GM21526 (cell line): ENCODE measurements around the gene GPC3.
"Not testable (repeated sequence)": the region's sequence is repeated elsewhere in the genome, so short reads cannot be mapped to it uniquely, and the experiment has no call there.

Experiments
- ATAC-seq: cut with Tn5 transposase; IDR thresholded peaks from one replicate; pipeline ENCODE4 v1.9.1; 2021; ENCODE audit warnings: moderate library complexity; ENCODE audit not compliant: unreplicated experiment, low FRiP score

Gene GPC3

DNA sequence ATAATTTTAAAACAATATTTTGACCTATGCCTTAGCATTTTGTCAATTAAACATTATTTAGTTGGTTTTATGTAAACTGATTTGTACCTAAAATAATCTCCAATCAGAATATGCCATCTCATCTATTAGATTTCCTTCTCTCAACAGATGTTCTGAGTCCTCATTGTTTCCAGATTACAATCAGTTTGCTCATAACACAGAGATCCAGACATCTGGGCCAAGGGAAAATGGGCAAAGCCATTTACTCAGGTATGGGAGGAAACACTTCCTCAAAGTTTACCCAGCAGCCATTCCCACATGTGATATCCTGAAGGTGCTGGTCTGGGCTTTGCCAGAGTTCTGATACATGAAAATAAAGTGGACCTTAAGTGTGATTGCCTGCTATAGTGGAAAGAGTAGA, 352.2 kb downstream of the GPC3 start:
- ATAC-seq: no peak

- ATAC-seq: no peak
Measured at GRCh38 chrX:133630362-133630761, 355.0 kb downstream of the GPC3 start.

- no peak for ATAC-seq
Measured at GRCh38 chrX:133627673-133628072, 357.7 kb downstream of the GPC3 start.

DNA sequence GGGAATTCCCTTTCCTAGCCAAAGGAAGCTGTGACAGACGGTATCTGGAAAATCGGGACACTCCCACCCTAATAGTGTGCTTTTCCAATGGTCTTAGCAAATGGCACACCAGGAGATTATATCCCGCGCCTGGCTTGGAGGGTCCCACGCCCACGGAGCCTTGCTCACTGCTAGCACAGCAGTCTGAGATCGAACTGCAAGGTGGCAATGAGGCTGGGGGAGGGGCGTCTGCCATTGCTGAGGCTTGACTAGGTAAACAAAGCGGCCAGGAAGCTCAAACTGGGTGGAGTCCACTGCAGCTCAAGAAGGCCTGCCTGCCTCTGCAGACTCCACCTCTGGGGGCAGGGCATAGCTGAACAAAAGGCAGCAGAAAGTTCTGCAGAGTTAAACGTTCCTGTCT, 364.0 kb downstream of the GPC3 start:
- ATAC-seq: not testable (repeated sequence)

DNA sequence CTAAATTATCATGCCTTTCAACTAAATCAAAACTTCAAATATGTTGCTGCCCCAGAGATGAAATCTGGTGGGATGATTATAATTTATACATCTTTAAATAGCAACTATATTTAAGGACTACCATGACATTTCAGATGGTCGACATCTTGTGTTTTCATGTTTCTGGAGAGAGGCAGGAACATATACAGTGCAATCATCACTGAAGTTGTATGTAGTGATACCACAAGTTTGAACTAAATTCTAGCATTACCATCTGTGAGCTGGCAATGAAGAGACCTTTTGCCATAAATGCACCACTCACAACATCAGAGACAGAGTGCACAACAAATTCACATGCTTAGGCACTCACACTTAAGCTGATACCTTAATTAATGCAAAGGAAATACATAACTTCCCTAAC, 373.7 kb downstream of the GPC3 start:
- ATAC-seq: no peak

- no peak for ATAC-seq
Measured at GRCh38 chrX:133610056-133610455, 375.3 kb downstream of the GPC3 start.

DNA sequence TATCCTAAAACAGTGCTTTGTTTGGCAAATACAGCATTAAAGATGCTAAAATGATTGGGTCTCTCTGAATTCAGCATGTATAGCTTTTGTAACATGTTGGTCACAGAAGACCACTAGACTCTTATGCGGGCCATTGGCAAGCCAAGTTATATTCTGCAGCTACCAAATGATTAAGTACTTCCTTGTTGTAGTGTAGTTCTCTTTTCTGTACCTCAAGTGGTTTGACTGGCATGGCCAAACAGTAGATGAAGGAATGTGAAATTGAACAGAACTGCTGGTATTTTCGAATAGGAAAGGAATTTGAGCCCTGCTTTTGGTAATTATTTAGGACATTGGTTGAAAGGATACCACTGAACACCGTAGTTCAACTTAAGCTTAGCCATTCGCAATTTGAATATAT, 376.2 kb downstream of the GPC3 start:
- no peak for ATAC-seq

DNA sequence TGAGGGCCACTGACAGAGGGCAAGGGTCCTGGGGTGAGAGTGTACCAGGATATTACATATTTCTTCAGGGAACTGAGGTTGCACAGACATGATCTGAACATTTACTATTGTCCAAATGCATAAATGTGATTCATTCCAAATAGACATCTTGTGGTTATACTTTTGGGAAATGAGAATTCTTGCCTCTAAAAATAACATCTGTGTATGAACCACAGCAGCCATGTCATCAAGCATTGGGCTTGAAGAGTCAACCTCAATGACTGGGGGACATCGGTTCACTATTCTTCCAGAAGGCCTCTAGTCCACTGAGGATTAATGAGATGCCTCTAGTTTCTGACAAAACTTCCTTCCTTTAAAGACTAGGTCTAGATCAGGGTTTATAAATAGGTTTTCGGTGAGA, 377.0 kb downstream of the GPC3 start:
- ATAC-seq: no peak

- ATAC-seq: no peak
Measured at GRCh38 chrX:133607419-133608348, 377.7 kb downstream of the GPC3 start.

DNA sequence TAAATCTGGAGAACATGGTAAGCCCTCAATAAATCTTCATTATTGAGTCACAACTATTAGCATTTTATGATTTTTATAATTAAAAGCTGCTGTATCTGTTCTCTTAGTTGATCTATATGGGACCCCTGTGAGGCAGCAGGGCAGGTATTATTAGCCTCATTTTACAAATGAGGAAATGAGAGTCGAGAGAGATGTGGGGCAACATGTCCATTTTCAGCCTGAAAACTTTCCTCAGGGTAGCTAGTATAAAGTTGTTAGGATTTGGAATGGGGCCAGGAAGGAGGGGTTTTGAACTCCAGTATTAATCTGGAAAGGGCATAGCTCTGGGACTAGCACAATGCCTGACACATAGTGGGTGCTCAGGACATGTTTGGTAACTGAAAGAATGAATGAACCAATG, 378.4 kb downstream of the GPC3 start:
- ATAC-seq: no peak

DNA sequence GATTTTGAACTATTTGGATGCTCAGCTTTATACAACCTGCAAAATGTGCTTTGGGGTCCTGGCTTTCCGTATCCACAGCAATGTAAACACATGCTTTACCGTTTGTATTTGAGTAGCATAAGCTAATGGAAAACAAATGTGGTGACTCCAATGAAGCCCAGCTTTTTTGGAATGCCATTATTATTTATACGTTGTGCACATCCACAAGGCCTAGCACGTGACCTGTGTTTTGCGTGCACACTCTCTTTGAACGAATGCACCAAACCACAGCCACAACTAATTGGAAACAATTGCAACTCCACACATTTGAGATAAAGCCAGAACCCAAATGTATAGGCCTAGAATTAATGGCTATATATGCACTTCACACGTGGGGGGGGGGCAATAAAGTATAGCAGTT, 380.6 kb downstream of the GPC3 start:
- no peak for ATAC-seq

DNA sequence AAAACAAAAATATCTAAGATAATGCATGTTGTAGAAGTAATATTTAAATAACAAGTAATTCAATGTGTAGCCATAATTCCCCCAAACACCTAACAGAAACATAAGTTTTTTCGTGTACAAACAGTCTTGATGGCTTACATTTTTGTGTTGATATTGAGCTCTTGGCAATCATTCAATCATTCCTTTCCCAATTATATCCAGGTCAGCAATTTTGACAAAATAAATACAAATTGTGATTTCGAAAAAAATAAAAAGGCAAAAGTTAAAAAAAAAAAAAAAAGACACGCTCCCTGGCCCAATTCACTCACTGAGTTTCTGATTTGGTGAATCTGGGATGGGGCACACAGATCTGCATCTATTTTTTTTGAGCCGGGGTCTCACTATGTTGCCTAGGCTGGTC, 382.5 kb downstream of the GPC3 start:
- no peak for ATAC-seq

GRCh38 chrX:133601116-133601515, 384.3 kb downstream of the GPC3 start:
- ATAC-seq: no peak

DNA sequence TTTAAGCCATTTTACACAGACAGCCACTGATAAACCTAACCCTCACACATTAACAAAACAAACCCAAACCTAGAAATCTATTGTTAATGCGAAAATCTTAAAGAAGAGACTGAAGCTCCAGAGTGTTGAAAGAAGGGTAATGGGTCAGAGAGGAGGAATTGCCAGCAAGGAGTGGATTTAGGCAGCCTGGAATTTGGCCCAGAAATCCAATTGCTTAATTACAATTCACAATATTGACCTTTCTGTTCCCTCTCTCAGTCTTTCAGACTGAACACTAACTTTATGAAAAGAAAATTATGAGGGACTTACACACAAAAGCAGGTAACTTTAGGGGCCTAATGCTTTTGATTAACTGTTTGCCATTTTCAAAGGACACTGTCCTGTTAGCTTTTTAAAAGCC, 384.9 kb downstream of the GPC3 start:
- ATAC-seq: no peak

- no peak for ATAC-seq
Measured at GRCh38 chrX:133598601-133599335, 386.6 kb downstream of the GPC3 start.

GRCh38 chrX:133594156-133594555, 391.2 kb downstream of the GPC3 start:
- ATAC-seq: no peak

GRCh38 chrX:133593531-133593930, 391.9 kb downstream of the GPC3 start:
- no peak for ATAC-seq

GRCh38 chrX:133590703-133591505, 394.5 kb downstream of the GPC3 start:
- no peak for ATAC-seq

DNA sequence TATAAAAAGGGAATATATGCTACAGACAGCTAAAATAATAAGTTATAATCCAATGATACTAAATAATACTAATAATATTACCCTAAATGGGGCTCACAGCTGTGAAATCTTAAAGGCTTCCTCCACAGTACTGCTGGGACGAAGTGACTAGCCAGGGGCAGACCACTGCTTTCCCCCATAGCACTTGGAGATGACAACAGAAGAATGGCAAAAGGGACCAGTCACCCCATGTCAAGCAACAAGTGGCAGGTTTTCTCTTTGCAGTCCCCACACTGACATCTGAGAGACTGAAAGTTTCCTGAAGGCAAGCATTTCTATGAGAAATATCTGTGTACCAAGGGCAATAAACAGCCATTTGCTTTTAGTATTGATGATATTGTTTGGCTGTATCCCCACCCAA, 396.6 kb downstream of the GPC3 start:
- no peak for ATAC-seq

DNA sequence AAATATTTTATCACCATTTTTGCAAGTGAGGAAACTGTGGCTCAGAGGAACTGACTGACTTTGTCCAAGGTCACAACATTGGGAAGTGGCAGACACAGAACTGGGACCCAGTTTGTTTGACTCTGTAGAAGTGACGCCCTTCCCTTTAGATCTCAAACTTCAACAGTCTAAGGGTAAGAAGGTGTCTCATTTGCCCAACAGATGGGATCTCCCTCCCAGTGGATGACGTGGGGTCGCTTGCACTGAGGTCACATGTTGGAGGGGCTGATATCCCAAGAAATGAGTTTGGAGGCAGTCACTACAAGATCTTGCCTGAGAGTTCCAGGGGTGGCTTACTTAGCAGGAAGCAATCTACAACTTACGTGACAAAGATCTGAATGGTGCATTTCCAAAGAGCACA, 397.6 kb downstream of the GPC3 start:
- ATAC-seq: no peak

DNA sequence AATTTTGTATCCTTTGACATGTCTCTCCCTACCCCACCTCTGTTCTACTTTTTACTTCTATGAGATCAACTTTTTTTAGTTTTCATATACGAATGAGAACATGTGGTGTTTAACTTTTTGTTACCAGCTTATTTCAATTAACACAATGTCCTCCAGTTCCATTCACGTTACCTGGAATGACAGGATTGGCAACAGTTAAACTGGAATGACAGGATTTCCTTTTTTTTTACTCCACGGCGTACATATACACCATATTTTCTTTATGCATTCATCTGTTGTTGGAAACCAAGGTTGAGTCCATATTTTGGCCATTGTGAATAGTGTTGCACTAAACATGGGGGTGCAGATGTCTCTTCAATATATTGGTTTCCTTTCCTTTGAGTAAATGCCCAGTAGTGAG, 398.3 kb downstream of the GPC3 start:
- no peak for ATAC-seq
